NOMO-1 (cell line): ENCODE results near the gene AGBL4.

Source experiments
- DNase-seq, 2 experiments: peaks; one replicate each; lab custom pipeline; 2025; ENCODE audit not compliant: unreplicated experiment in 2 of 2; lab: John Stamatoyannopoulos, UW

AGBL4 gene

DNA sequence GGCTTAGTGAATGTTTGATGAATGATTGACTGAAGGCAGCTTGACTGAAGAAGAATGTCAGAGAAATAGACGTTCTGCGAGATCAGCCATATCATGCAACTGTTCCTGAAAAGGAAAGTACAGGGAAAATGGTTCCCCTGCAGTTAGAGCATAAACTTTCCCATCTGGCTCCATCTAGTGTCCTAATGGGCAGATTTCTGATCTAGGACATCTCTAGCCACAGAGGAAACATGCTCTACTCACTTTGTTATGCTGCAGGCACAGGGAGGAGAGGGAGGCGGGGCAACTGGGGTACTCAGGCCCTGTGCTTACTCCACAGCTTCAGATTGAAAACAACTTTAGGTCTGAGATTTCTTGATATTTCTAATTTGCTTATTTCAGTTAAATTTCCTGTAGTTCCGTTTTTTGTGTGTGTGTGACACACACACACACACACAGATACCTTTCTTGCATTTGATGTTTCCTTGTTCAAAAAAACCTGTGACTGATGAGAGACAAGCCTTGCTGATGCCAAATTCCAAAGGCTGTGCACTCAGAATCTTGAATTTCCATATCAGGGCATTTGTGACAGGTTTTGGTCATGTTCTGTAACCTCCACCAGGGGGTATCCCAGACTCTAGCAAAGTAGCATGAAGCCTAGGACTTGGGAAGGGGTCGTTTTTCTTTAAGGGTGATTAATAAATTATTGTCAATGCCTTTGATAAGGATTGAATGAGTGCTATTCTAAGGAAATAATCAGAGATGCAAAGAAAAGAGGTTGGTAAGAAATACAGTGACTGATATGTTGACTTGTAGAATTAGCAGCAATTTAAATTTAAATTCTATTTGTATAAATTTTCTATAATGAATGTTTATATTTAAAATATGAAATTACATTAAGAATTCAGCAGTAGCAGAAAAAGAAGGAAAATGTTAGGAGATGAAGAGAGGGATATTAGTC is 1107.4 kb downstream of the AGBL4 start:
- peak in 1 of 2 experiments; percentile 15 for DNase-seq

DNA sequence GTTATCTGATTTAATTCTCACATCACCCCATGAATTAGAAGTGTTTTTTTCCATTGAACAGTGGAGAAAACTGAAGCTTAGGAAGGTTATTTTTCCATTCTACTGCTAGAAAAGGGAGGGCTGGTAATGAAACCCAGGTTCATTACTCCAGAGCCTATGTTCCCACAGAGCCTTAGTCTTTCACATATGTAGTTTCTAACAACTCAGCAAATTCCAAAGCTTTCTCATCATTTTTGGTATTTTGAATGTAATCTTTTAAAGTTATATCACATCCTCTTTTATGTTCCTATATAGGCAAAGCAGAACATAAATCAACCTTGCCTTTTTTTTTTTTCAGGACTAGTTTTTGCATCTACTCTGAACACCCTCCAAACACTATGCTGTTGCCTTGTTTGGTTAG is 1115.1 kb downstream of the AGBL4 start:
- DNase-seq = no peak

DNA sequence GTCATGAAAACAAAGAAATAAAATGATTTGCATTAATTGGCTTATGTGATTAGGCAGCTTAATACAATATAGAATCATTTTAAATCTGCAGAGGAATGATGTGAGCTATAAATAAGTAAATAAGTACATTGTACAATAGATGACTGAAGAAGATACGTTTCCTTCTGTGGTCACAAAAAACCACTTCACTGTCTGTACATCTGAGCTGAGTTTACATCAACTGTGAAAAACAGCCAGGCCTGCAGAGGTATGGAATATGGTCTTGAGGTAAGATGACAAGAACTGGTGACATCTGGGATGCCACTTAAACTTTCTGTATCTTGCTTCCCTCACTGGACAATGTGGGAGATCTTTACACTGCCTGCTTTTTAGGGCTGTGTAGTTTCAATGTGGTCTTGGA is 1117.0 kb downstream of the AGBL4 start:
- no peak for DNase-seq

DNA sequence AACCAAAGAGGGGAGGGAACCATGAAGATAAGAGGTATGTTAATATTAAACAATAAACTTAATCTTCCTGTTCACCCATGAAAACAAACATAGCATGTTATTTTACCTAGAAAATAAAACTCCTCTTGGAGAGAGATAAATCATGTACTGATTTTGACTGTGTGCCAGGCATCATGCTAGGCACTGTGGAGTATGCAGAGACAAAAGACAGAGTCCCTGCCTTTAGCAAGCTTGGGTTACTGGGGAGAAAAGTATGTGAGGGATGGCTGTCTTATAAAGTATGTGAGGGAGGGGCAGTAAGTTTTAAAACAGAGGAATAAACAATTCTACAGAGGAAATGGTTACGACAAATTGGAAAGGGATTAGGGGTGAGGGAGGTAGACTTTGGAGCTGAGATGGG is 1117.6 kb downstream of the AGBL4 start:
- DNase-seq = no peak

GRCh38 chr1:48903291-48903690 is 1120.5 kb downstream of the AGBL4 start:
- no peak for DNase-seq

DNA sequence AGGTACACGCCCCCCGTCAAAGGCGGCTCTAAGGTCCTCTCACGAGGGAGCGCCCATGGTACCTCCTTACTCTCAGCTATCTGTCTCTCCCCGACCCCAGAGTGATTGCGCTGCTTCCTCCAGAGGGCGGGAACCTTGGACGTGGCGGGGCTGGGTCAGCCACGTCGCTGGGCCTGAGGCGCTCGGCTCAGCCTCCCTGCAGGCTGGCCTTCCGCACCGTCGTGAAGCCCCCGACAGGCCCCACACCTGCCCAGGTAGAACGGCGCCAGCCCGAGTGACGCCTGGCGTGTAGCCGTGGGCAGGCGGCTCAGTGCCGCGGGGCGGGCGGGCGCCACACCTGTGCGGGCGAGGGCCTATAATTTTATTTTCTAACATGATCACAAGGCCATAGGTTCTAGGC is 1124.9 kb downstream of the AGBL4 start:
- no peak for DNase-seq

DNA sequence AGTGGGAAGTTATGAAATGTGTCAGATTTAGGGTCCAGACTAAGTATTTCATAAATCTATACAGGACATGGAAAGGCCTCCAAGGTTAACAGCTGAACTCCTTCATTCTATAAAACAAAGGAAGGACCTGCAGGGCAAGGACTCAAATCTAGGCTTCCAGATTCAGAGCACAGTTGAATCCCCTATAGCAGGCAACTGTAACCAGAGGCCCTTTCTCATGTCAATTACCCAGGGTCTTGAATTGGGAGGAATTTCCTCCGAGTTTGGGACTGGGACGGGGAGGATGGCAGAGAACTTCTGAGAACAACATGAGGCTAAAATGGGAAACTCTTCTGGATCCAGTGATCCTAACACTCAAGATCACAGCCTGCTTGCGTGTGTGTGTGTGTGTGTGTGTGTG is 1134.1 kb downstream of the AGBL4 start:
- DNase-seq = no peak

DNA sequence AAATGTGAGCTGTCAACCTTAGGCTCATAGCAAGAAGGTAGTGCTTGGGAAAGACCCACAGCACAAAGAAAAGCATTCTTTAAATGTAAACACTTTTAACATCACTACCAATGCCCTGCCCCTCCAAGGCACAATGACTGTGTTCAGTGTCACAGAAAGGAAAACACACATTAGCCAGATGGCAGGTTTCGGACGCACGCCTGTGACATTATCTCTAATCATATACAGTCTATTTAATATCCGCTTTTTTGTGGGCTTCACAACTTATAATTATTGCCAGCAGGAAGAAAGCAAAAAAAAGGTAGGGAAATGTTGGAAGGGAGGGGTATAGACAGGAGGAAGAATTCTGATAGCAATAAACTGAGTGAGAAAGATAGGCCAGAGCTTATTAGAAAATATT is 1134.7 kb downstream of the AGBL4 start:
- DNase-seq = no peak

GRCh38 chr1:48887796-48888195 is 1136.0 kb downstream of the AGBL4 start:
- DNase-seq = no peak

- DNase-seq = no peak
Observed at GRCh38 chr1:48882020-48882419, 1141.7 kb downstream of the AGBL4 start.

GRCh38 chr1:48878191-48878940 is 1145.4 kb downstream of the AGBL4 start:
- peak; percentile 71 to 84 for DNase-seq

- peak; percentile 22 to 34 for DNase-seq
Observed at GRCh38 chr1:48876330-48876785, 1147.4 kb downstream of the AGBL4 start.

- DNase-seq = no peak
Observed at GRCh38 chr1:48875552-48876329, 1148.0 kb downstream of the AGBL4 start.

DNA sequence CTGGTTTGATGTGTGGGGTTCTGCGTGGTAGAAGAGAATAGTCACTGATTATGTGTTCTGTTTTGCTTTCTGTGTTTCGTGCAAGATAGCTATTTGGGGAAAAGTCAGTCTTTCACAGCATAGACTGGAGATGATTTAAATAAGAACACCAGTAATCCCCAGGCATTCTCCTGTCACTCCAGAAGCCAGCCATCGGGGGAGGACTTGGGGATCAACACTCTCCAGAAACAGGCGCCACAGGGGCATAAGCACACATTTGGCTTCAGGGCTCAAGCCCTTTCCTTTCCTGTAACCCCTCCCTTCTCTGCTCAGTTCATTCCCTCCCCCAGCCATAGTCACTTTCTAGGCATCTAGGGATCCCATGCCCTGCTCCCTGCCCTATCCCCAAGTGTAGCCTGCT is 1149.8 kb downstream of the AGBL4 start:
- DNase-seq = no peak

DNA sequence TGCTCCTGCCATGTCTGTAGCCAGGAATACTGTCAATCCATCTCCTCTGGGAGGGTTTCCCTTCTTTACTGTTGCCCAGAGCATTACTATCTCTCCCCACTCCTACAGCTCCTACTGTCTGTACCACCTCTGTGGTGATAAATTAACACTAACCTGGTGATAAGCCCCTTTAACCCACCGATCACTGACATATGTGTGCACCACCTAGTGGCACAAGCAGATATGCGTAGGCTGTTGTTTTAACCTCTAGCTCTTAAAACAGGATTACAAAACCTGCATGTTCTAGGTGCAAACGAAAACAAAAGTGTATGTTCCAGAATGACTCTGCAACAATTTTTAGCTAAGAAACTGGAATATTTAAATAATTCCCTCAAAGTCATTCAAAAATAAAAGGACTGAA is 1153.2 kb downstream of the AGBL4 start:
- peak; percentile 10 to 40 for DNase-seq

DNA sequence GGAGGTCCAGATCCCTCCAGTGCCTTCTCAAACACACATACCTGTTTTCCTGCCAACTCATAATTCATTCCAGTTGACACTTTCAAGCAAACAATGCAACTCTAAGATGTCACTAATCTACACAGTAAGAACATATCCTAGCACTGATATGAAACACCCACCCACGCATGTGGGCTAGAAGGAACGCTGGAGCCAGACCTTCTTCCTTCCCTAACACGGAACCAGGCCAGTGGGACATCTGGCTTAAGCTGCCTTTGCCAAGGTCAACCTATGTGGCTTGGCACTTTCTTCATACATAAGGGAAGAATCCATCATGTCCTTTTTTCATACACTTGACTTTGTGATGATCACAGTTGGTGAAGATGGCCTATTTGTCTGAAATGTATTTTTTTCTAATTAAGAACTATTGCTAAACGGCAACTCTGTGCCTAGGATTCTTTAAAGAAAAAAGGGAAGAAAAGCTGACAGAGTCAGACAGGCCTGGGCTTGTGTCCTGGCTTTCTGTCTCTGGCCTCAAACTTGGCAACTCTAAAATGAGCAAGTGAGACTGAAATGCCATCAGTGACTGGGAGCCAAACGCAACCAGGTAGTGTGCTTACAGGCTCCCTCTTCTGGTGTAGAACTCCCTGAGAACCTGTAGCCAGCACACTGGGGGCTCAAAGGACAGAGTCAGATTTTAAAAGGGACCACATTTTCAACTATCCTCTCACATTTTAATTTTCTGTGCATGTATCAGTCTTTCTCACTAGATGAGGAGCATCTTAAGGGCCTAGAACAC is 1154.4 kb downstream of the AGBL4 start:
- no peak for DNase-seq

DNA sequence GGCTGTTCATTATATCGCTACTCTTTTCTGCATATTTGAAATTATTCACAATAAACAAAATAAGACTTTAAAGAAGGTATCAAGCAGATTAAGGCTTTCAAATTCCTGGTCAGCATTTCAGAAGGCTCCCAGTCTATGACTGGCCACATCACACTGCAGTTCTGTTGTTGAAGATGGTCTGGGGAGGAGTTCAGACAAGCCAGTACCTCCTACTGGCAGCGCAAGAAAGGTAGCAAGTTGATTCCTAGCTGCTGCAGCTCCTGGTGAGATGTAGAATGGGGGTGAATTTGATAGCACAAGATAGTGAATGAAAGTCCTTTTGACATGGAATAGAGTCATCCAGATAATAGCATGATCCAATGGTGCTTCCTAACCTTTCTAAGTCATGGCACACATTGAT is 1158.8 kb downstream of the AGBL4 start:
- no peak for DNase-seq

DNA sequence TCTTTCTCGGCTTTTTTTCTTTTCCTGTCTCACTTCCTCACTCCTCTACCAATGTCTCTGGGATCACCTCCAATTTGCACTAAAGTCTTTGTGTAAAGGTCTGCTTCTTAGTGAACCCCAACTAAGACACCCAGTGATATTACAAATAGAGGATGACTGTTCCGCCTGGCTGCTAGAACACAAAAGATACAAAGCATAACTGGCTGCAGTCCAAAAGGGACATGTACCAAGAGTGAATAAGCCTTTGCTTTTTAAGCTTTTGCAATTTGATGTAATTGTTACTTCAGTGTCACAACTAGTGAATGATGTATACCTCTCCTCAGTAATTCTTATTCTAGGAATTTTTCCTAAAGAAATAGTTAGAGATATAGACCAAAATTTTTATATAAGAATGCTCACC is 1164.3 kb downstream of the AGBL4 start:
- no peak for DNase-seq

GRCh38 chr1:48858200-48858920 is 1165.4 kb downstream of the AGBL4 start:
- DNase-seq = no peak

- DNase-seq = peak in 1 of 2 experiments; percentile 20
Observed at GRCh38 chr1:48853006-48853405, 1170.7 kb downstream of the AGBL4 start.
